Measurements from ENCODE around the gene ZSWIM4.

DNA sequence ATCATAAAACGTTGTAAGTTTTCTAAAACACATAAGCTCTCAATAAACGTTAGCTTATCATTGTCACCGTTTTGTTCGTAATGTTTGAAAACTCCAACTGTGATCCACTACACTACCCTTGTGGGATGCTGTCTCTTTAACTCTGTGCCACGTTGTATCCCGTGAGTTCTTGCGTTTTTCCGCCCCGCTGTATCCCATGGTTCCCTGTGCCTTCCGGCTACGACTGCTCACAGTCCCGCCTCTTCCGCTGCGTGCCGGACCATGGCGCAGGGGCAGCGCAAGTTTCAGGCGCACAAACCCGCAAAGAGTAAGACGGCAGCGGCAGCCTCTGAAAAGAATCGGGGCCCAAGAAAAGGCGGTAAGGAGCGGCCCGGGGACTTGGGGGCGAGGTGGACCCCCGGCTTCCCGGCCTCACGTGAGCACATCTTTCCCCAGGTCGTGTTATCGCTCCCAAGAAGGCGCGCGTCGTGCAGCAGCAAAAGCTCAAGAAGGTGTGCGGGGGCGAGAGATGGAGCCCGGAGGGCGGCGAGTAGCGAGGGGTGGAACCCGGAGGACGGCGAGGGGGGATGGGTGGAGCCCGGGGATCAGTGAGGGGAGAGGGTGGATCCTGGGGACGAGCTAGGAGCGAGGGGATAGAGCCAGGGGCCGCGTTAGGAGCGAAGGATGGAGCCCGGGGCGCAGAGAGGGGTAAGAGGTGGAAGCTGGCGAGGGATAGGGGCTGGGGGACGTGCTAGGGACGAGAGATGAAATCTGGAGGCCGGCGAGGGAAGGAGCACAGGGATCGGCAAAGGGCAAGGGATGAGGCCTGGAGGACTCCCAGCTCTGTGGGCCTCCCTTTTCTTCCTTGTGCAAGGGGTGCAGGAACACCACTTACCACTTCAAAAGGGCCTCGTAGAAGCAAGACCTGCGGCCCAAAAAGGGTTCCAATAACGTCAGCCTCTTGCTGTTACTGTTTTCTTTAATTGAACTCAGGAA, 20.7 kb upstream of the ZSWIM4 start, which contains the start of gene C19orf53:
- TF ChIP-seq POLR2A (IDR thresholded peaks at IDR 0.05; ENCODE audit: low read depth, low read length) (peak; percentile 99), KAT2A (conservative IDR thresholded peaks at IDR 0.05; ENCODE audit: control insufficient read depth, low read depth, low read length) (no peak)
- TF ChIP-seq, protein P1, sequence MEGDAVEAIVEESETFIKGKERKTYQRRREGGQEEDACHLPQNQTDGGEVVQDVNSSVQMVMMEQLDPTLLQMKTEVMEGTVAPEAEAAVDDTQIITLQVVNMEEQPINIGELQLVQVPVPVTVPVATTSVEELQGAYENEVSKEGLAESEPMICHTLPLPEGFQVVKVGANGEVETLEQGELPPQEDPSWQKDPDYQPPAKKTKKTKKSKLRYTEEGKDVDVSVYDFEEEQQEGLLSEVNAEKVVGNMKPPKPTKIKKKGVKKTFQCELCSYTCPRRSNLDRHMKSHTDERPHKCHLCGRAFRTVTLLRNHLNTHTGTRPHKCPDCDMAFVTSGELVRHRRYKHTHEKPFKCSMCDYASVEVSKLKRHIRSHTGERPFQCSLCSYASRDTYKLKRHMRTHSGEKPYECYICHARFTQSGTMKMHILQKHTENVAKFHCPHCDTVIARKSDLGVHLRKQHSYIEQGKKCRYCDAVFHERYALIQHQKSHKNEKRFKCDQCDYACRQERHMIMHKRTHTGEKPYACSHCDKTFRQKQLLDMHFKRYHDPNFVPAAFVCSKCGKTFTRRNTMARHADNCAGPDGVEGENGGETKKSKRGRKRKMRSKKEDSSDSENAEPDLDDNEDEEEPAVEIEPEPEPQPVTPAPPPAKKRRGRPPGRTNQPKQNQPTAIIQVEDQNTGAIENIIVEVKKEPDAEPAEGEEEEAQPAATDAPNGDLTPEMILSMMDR (IDR thresholded peaks at IDR 0.05 in 2 of 3, conservative IDR thresholded peaks at IDR 0.05 in 1 of 3; ENCODE audit: control insufficient read depth in 2 of 3, extremely low read depth in 1 of 3, insufficient read depth in 1 of 3, low read depth in 3 of 3, low read length in 3 of 3), result no peak
- TF ChIP-seq, protein P2, sequence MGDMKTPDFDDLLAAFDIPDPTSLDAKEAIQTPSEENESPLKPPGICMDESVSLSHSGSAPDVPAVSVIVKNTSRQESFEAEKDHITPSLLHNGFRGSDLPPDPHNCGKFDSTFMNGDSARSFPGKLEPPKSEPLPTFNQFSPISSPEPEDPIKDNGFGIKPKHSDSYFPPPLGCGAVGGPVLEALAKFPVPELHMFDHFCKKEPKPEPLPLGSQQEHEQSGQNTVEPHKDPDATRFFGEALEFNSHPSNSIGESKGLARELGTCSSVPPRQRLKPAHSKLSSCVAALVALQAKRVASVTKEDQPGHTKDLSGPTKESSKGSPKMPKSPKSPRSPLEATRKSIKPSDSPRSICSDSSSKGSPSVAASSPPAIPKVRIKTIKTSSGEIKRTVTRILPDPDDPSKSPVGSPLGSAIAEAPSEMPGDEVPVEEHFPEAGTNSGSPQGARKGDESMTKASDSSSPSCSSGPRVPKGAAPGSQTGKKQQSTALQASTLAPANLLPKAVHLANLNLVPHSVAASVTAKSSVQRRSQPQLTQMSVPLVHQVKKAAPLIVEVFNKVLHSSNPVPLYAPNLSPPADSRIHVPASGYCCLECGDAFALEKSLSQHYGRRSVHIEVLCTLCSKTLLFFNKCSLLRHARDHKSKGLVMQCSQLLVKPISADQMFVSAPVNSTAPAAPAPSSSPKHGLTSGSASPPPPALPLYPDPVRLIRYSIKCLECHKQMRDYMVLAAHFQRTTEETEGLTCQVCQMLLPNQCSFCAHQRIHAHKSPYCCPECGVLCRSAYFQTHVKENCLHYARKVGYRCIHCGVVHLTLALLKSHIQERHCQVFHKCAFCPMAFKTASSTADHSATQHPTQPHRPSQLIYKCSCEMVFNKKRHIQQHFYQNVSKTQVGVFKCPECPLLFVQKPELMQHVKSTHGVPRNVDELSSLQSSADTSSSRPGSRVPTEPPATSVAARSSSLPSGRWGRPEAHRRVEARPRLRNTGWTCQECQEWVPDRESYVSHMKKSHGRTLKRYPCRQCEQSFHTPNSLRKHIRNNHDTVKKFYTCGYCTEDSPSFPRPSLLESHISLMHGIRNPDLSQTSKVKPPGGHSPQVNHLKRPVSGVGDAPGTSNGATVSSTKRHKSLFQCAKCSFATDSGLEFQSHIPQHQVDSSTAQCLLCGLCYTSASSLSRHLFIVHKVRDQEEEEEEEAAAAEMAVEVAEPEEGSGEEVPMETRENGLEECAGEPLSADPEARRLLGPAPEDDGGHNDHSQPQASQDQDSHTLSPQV (IDR thresholded peaks at IDR 0.05), result no peak

Data from GM12878 (cell line).